ENCODE measurements around the gene NBPF11.
"Not testable (repeated sequence)": the region's sequence is repeated elsewhere in the genome, so short reads cannot be mapped to it uniquely, and the experiment has no call there.

The NBPF11 gene

GRCh38 chr1:148151911-148152656, at the start of gene NBPF11:
NBPF11 (minus strand) TSS chr1:148152281; CDS start chr1:148127003, 25,278 bp downstream.
- peak; percentile 11 for DNase-seq

GRCh38 chr1:148197396-148197795, 45.3 kb upstream of the NBPF11 start:
- not testable (repeated sequence) for DNase-seq

- not testable (repeated sequence) for DNase-seq
Observed at GRCh38 chr1:148196949-148197348, 44.9 kb upstream of the NBPF11 start.

- not testable (repeated sequence) for DNase-seq
Observed at GRCh38 chr1:148195115-148195514, 43.0 kb upstream of the NBPF11 start.

- not testable (repeated sequence) for DNase-seq
Observed at GRCh38 chr1:148188768-148189167, 36.7 kb upstream of the NBPF11 start.

- DNase-seq, result not testable (repeated sequence)
Observed at GRCh38 chr1:148178682-148179081, 26.6 kb upstream of the NBPF11 start.

GRCh38 chr1:148175414-148175813, 23.3 kb upstream of the NBPF11 start:
- DNase-seq, result not testable (repeated sequence)

GRCh38 chr1:148171995-148172394, 19.9 kb upstream of the NBPF11 start:
- DNase-seq, result not testable (repeated sequence)

GRCh38 chr1:148166558-148167492, 14.7 kb upstream of the NBPF11 start:
- DNase-seq, result no peak

- no peak for DNase-seq
Observed at GRCh38 chr1:148162363-148162762, 10.3 kb upstream of the NBPF11 start.

GRCh38 chr1:148161053-148161901, 9.2 kb upstream of the NBPF11 start:
- no peak for DNase-seq

- no peak for DNase-seq
Observed at GRCh38 chr1:148160343-148161052, 8.4 kb upstream of the NBPF11 start.

GRCh38 chr1:148160048-148160342, 7.9 kb upstream of the NBPF11 start:
- DNase-seq, result no peak

- no peak for DNase-seq
Observed at GRCh38 chr1:148158341-148159003, 6.4 kb upstream of the NBPF11 start.

- DNase-seq, result not testable (repeated sequence)
Observed at GRCh38 chr1:148157803-148158202, 5.7 kb upstream of the NBPF11 start.

- not testable (repeated sequence) for DNase-seq
Observed at GRCh38 chr1:148155494-148156275, 3.6 kb upstream of the NBPF11 start.

GRCh38 chr1:148152795-148153194, 714 bp upstream of the NBPF11 start:
- DNase-seq, result not testable (repeated sequence)

- not testable (repeated sequence) for DNase-seq
Observed at GRCh38 chr1:148151371-148151819, 686 bp downstream of the NBPF11 start.

GRCh38 chr1:148150945-148151344, 1.1 kb downstream of the NBPF11 start:
- DNase-seq, result not testable (repeated sequence)

- DNase-seq, result not testable (repeated sequence)
Observed at GRCh38 chr1:148150014-148150413, 2.1 kb downstream of the NBPF11 start.

All from NCI-H2029 treated with DMSO at 0.1 percent for 48 hours (cell line).